Epithelial cell of proximal tubule (primary cell): ENCODE data around the gene CREB3L4. TPM values are rescaled to one million over a fixed set of nuclear protein-coding genes. Genes with fewer than 3 reads are reported as not detected.
A peak's percentile ranks its signal among the peaks of the same experiment; 100 is the strongest.

Experiments used
- DNase-seq: peaks from one replicate; pipeline ENCODE4 v3.0.0-alpha.2; 2011; ENCODE audit warnings: low read depth
- H3K4me3 ChIP-seq: 2 replicates; pipeline ENCODE4 v1.5.1; 2011; ENCODE audit warnings: low read depth, mild to moderate bottlenecking, low read length
- total RNA-seq: library from RNA; depleted of rRNA; stranded (reverse); fragments of >200 nt; gene quantifications from 2 replicates; pipeline ENCODE4 v1.2.3, GENCODE V29; 2015
- TF ChIP-seq, protein P1 (sequence below): conservative IDR thresholded peaks from 2 replicates; pipeline ENCODE4 v1.5.1; 2012; ENCODE audit warnings: low read depth, mild to moderate bottlenecking, low read length

CREB3L4 gene
- total RNA-seq, 1 donor from 2014 or later, result 10.7 TPM

DNA sequence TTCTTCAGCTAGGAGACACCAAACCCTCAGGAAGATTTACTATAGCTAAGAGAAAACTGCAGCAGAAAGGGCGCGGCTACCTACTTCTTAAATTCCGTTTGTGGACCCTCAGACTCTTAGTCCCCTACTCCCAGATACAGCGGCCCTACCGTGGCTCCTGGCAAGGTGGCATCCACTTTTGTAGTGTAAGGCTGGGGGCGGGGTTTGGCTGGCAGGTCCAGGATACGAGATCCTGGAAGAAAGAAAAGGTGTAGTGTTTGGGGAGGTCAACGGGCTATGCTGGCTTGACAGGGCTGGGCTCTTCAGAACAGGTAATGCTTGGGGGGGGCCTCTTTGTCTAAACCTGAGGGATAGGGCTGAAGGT lies 280 bp downstream of the CREB3L4 start:
- TF ChIP-seq, protein P1, sequence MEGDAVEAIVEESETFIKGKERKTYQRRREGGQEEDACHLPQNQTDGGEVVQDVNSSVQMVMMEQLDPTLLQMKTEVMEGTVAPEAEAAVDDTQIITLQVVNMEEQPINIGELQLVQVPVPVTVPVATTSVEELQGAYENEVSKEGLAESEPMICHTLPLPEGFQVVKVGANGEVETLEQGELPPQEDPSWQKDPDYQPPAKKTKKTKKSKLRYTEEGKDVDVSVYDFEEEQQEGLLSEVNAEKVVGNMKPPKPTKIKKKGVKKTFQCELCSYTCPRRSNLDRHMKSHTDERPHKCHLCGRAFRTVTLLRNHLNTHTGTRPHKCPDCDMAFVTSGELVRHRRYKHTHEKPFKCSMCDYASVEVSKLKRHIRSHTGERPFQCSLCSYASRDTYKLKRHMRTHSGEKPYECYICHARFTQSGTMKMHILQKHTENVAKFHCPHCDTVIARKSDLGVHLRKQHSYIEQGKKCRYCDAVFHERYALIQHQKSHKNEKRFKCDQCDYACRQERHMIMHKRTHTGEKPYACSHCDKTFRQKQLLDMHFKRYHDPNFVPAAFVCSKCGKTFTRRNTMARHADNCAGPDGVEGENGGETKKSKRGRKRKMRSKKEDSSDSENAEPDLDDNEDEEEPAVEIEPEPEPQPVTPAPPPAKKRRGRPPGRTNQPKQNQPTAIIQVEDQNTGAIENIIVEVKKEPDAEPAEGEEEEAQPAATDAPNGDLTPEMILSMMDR, result no peak
- H3K4me3 ChIP-seq, result peak overlapping the region; percentile 67
- DNase-seq, result no peak

DNA sequence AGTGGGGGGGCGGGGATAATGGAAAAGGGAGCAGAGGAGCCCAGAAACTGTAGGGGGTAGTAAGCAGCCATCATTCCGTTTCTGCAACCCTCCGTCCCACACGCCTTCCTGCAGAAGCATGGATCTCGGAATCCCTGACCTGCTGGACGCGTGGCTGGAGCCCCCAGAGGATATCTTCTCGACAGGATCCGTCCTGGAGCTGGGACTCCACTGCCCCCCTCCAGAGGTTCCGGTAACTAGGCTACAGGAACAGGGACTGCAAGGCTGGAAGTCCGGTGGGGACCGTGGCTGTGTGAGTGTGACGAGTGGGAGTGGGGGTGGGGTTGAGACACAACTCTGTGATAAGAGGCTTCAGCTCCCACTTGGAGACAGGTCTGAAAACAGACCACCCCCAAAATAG lies 706 bp downstream of the CREB3L4 start:
- H3K4me3 ChIP-seq, result peak overlapping the region; percentile 67
- no peak for DNase-seq
- TF ChIP-seq, protein P1, result no peak

DNA sequence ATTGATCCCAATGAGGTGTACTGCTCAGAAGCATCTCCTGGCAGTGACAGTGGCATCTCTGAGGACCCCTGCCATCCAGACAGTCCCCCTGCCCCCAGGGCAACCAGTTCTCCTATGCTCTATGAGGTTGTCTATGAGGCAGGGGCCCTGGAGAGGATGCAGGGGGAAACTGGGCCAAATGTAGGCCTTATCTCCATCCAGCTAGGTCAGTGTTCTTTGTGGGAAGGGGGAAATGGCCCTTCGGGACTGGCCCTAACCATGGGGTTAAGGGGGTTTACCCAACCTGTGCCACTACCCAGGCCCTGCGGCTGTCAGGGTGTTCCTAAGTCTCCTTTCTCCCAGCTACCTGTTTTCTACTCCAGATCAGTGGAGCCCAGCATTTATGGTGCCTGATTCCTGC lies 1.3 kb downstream of the CREB3L4 start:
- TF ChIP-seq, protein P1, result no peak
- DNase-seq, result no peak
- peak overlapping the region; percentile 67 for H3K4me3 ChIP-seq

DNA sequence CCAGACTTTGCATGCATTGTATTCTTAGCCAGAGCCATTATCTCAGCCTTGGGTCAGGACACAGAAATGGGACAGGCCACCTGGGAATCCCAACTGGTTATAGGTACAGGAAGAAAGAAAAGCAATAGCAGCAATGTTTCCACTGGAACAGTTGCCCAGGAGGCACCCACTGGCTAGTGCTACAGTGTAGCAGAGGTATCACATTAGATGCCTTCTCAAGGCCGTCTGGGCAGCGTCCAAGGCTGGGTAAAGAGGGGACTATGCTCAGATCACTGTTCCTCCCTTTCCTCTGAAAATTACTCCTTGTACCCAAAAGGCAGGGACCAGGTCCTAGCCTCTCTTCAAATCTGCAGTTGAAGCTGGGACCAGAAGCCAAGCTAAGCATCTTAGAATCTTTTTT lies 2.6 kb downstream of the CREB3L4 start:
- TF ChIP-seq, protein P1, result no peak
- no peak overlapping the region for H3K4me3 ChIP-seq
- DNase-seq, result no peak

DNA sequence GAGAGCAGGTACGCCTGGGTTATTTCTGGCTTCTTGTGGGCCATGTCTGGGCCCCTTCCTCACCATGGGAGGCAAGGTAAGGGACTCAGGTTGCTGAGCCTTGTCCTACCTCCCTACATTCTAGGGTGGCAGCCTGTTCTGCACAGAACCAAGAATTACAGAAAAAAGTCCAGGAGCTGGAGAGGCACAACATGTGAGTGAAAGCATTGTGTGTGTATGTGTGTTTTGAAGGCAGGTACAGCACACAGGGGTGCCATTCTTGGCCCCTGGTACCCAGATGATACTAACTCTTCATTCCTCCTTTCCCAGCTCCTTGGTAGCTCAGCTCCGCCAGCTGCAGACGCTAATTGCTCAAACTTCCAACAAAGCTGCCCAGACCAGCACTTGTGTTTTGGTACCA lies 5.4 kb downstream of the CREB3L4 start:
- TF ChIP-seq, protein P1, result no peak
- DNase-seq, result no peak
- no peak overlapping the region for H3K4me3 ChIP-seq

DNA sequence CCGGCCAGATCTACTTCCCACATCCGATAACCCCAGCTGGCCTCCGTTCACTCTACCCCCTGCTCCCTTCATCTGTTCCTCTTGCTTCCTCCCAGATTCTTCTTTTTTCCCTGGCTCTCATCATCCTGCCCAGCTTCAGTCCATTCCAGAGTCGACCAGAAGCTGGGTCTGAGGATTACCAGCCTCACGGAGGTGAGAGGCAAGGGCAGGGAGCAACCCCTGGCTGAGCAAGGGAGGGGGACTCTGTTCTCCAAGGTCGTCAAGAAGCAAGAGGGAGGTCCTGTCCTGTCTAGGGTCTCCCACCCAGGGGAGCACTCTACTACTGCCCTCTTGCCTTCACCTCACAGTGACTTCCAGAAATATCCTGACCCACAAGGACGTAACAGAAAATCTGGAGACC lies 5.8 kb downstream of the CREB3L4 start:
- no peak overlapping the region for H3K4me3 ChIP-seq
- DNase-seq, result no peak
- TF ChIP-seq, protein P1, result no peak

DNA sequence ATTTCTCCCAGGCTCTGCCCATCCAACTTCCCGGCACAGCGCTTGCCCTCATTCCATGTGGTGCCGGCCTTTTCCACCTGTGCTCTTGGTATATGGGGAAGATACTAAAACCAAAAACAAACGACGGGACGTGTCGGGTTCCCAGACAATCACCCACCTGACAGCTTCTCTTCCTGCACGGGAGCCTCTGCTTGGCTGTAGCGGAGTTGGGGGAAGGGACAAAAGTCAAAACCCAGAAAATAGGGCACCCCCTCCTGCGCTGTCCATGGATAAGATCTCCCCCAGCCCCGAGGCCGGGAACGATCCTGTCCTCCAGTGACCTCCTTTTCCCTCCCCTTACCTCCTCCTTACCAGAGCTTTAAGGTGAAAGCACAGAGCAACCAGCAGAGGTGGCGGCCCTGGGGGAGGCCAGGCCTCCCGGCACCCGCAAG lies 9.1 kb downstream of the CREB3L4 start:
- peak overlapping the region; percentile 85 for H3K4me3 ChIP-seq
- no peak for DNase-seq
- TF ChIP-seq, protein P1, result no peak
